NCI-H2029 treated with DMSO at 0.1 percent for 48 hours (cell line): Measurements from ENCODE around the gene PCDH9.

Experiments
- DNase-seq: peaks from one replicate; lab custom pipeline; 2025; lab: John Stamatoyannopoulos, UW

Gene PCDH9

DNA sequence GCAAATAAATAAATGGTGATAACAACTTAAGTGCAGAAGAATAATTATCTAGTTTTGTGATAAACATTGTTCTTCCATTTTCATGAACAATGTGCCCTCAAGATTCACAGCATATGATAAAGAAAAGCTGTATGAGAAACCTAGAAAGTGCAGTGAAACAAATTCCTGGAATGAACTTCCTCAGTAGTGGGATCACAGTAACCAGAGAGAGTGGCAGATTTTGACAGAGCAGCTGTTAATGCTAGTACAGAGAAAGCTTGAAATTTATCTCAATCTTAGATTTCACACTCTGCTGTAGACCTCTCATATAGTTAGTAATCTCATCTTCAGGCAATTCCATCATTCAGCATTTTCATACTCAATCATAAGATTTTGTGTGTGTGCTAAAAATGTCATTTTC, 664.9 kb downstream of the PCDH9 start:
- no peak for DNase-seq

DNA sequence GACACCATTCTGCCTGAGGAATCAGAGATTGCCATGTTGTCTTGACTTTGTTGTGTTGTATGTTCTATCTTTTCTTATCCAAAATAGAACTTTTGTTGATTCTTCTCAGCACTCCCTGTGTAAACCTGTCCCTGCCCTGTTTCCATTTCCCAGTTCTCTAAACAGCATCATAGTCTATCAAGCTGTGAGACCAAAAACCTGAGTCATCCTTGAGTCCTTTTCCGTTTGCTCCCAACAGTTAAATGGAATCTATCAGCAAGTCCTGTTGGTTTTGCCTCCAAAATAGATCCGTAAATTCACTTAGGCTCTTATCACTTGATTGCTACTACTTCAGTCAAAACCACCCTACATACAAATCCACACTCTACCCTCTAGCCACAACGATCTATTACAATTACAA, 667.1 kb downstream of the PCDH9 start:
- DNase-seq, result no peak

DNA sequence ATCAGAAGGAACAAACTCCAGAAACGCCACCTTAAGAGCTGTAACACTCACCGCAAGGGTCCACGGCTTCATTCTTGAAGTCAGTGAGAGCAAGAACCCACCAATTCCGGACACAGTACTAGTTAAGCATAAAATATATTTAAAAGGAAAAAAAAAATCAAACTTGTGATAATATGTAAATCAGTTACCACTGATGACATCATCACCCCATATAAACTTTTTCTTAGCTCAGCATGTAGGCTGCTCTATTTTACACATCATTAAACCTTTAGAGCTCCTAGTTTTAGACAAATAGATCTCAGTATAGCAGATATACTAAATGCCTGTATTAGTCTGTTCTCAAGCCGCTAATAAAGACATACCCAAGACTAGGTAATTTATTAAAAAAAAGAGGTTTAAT, 668.1 kb downstream of the PCDH9 start:
- no peak for DNase-seq

DNA sequence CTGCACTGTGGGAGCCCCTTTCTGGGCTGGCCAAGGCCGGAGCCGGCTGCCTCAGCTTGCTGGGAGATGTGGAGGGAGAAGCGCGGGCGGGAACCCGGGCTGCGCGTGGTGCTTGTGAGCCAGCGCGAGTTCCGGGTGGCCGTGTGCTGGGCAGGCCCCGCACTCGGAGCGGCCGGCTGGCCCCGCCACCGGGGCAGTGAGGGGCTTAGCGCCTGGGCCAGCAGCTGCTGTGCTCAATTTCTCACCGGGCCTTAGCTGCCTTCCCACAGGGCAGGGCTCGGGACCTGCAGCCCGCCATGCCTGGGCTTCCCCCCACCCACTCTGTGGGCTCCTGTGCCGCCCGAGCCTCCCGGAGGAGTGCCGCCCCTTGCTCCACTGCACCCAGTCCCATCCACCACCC, 669.1 kb downstream of the PCDH9 start:
- DNase-seq, result no peak

DNA sequence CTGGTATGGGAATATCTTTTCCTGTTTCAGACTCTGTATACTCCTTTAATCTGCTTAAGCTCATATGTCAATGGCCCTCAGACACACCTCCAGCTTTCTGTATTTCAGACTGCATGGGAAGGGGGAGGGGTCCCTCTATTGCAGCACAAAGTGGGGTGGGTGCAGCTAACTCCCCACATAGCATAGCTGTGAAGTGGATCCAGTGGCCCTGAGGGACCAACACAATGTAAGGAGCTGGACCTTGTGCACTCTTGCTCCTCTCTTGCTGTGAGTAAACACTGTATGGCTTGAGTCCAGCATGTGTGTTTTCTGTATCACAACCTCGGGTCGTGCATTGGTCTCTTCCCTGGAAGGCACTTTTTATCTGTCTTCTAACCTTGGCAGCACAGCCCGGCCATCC, 669.9 kb downstream of the PCDH9 start:
- no peak for DNase-seq

DNA sequence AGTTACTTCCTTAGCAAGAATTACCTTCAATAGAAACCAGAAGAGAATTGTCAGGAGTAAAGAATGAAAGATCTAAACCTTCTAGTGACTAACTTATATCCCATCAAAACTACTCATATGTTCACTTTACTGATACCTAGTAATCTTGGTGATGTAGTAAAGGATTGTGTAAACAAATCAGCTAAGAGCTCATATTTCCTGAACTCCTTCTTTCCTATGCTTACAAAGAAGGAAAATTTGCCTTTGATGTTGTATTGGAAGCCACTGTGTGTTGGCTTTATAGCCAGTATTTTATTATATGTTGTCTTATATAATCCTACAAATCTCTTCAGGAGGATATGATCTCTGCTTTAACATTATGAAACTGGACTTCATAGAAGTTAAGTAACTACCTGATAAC, 671.0 kb downstream of the PCDH9 start:
- DNase-seq, result no peak

DNA sequence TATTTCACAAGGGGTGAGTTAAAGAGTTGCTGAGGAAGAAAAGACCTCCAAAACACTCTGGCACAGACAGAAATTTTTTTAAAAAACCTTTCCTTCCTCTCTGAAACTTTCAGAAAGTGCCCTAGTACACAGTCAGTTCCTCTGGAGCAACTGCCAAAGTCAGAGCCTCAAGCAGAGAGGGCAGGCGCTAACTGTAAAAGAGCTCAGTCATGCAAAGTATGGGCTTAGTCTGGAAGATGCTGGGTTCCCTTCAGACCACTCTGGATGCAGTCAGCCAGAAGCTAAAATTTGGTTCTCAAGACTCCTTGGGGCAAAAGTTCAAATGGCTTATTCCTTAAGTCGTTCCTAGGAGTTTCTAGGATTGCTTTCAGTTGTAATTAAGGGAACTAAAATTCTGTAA, 671.6 kb downstream of the PCDH9 start:
- no peak for DNase-seq

DNA sequence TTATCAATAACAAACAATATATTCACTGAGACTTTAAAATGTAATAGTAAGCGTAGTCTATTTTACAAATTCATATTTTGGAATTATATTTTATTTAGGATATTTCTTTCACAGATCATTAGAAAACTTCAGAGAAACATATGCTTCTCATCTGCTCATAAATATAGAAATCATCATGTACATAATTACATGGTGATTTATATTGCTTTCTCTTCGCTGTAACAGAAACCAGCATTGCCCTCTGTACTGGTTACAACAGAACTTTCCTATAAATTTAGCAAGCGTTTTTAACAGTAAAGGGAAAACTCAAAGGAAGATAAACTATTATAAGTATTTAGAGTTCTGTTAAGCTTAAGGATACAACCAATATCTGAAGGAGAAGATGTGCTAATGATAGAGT, 672.8 kb downstream of the PCDH9 start:
- no peak for DNase-seq

DNA sequence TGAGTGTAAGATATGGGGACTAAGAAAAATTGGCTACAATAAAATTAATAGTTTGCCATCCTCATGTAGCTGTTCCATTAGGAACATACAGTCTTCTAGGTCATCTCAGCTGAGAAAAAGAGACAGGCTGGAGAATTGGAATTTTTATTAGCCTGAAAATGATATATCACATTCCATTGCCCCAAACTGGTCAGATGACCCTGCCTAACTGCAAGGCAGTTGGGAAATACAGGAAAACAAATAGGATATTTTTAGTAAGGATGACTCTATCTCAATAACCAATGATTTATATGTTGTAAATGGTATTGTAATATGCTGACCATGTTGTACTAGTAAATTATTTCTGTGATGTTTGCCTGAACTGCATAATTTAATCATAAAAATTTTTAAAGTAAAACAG, 673.8 kb downstream of the PCDH9 start:
- DNase-seq, result no peak

DNA sequence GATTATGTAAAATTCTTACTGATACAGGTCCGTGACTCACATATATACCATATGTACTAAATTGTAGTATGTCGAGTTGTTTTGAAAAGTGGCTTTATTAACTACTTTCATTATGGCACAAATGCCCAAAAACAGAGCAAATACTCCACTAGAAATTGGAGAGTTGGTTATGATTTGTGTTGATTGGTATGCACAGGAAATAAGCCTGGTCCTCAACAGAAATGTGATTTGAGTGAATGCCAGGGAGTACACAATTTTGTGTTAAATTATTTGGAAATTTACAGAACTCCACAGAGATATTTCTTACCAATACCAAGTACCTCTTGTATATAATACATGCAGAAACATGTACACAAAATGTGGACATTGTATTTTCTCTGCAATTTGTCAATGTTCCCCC, 676.7 kb downstream of the PCDH9 start:
- no peak for DNase-seq

DNA sequence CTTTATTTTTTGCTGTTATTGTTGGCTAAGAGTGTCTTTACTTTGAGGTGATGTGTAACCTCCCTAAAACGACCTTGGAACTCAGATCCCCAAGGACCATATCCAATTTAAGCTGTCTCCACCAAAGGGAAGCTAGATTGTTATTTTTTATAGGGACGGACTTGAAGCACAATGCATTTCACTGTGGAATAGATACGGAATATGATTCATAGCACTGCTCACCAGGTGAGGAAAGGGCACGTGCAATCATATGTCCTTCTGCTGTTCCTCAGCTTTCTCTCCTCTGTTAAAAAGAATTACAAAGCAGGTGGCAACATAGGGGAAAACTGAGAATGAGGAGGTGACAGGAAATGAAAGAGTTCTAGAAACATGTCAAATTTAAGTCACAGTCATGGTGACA, 679.0 kb downstream of the PCDH9 start:
- no peak for DNase-seq

DNA sequence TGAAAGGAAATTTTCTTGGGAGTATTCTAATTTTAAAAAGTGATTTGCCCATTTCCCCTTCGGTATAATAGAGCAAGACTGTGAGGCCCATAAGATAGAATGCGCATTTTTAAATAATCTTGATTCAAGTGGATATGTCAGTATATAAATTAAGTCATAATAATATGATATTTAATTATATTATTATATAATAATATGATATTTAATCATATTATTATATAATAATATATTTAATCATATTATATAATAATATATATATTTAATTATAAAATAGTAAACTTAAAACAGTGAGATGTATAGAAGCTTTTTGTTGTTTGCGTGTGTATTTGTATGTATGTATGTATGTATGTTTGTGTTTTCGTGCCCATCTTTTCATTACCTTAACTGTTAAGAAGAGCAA, 682.5 kb downstream of the PCDH9 start:
- DNase-seq, result no peak

DNA sequence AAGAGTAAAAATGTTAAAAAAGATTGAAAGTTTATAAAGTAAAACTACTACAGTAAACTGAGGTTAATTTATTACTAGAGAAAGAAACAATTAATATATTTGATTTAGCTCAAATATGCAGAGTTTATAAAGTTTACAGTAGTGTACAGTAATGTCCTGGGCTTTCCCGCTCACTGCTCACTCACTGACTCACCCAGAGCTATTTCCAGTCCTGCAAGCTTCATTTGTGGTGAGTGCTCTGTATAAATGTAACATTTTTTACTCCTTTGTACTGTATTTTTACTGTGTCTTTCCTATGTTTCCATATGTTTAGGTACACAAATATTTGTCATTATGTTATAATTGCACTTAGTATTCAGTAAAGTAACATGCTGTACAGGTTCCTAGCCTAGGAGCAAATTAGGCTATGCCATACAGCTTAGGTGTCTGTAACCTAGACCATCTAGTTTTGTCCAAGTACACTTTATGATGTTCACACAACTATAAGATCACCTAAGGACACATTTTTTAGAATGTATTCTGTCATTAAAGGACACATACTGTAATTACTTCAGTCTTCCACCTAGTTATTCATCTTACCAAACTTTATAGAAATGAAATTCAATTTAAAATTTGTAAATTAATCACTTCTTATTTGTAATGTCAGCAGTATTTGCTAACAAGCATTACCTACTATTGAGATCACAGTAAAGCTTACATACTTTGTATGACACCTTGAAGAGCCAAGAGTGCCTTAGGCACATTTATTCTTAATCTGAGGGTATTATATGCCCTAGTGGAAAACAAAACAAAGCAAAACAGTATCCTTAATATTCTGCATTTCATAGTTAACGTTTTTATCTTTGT, 683.4 kb downstream of the PCDH9 start:
- DNase-seq, result no peak

DNA sequence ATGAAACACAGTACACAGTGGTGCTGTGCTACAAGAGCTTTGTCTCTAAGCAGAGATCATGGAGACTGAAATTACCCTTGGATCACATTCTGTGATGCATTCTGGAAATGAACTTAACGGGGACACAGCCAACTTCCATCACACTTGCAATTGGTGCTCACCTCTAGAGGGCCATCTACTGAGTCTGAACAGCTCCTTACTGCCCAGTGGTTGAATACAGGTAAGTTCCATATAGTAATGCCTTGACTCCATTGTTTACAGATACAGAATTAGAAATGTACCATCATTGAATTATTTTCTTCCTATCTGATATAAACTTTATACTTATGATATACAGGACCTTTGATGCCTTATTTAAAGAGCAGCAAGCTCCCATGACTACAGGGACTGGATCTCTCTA, 686.4 kb downstream of the PCDH9 start:
- no peak for DNase-seq

DNA sequence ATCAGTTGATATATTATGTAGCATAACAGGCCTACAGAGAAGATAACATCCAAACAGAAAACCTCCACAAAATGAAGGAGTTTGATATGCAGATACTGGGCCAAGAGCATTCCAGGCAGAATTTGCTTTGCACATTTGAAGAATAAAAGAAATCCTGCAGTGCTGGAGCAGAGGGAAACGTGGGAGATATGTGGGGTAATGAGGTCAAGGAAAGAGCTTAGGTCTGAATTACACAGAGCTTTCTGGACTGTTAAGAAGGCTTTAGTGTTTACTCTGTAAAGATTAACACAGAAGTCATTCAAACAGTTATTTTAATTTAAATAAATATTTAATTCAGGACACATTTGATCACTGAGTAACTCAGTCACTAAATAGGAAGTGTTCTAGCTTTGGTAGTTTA, 692.7 kb downstream of the PCDH9 start:
- DNase-seq, result no peak

DNA sequence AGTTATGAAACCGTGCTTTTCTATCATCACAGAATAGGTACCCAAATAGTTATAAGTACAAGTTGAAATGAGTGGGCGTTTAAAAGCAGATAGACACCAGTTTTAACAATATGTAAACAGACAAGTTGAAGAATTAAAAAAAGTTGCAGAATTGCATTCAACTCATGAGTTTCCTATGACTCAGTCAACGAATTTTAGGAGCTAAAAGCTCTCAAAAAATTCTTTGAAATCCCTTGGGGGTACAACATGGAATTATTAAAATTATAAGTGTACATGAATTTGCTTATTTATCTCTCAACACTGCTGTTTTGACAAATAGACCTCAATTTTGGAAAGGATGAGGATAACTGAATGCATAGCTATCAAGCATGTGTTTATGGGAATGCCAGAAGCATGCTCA, 693.4 kb downstream of the PCDH9 start:
- DNase-seq, result no peak

DNA sequence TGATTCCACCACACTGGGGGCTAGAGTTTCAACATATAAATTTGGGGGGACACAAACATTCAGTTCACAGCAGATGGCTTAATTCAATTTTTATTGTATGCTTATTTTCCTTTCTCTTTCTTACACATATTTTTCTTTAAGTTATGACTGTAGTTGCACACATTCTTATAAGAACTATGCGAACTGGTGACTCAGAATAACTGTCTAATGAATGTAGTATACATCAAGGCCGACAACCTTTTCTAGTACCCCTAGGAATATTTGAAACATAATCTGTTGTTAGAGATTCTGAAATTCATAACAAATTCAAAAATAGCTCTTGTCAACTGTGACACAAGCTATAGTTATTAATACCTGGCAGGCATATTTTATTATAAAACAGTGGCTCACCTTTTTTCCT, 695.6 kb downstream of the PCDH9 start:
- DNase-seq, result no peak

DNA sequence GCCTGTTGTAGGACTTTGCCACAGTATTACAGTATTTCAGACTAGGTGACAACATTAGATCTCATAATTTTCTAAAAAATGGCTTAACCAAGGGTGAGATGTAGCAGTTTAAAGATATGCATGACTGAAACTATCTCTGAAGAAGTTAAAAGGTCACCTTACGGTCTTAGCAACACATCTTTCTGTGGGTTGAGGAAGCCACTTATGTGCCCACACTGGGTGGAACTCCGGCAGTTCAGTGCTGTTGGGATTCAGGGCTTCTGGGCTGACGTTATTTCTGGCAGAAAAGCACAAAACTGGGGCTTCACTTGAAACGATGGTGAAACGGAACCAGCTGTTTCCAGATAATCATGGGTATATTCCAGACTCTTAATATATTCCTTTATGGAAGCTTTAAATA, 697.3 kb downstream of the PCDH9 start:
- DNase-seq, result no peak

DNA sequence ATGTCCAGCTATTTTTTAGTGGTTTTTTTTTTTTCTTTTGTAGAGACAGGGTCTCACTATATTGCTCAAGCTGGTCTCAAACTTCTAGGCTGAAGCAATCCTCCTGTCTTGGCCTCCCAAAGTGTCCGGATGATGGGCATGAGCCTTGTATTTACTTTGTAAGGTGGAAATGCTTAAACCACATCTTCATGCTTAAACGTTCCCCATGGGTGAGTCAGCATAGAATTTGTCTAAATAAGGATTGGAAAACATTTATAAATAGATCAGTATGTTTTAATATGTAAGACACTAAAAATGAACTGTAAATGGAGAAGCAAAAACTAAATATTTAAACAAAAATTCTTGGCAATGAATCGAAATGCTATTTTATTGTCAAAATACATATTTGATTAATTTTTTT, 698.0 kb downstream of the PCDH9 start:
- no peak for DNase-seq

DNA sequence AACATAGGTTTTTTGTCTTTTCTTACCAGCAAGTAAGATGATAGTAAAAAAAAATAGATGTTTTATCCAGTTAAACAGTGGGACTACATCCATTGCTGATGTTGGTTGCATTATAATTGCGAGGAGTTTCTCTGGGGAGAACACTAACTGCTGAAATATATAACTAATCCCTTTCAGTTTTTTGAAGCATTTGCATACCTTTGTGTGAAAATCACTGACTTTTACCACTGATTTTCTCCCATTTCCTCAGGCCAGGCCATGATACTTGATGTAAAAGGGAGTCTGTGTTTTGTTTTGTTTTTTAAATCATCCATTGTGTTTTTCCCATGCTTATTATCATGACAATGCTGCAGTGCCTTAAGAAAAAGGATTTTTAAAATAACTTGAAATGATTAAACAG, 699.5 kb downstream of the PCDH9 start:
- no peak for DNase-seq

DNA sequence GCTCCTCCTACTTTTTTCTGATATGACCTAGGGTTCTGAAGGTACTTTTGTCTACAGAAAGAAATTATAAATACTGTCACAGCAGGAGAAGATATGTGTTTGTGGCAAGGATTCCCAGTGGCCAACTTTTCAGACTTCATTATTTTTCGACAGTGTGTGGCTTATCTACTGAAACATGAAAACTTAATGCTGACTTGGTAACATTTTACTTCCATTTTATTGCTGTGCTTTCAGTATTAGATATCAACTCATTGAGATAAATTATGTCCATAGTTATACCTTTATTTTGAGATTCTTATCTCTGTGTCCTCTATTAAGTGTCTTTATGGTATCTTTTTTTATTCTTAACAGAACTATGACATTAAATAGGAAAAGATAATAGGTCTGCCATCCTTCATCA, 700.0 kb downstream of the PCDH9 start:
- DNase-seq, result no peak

DNA sequence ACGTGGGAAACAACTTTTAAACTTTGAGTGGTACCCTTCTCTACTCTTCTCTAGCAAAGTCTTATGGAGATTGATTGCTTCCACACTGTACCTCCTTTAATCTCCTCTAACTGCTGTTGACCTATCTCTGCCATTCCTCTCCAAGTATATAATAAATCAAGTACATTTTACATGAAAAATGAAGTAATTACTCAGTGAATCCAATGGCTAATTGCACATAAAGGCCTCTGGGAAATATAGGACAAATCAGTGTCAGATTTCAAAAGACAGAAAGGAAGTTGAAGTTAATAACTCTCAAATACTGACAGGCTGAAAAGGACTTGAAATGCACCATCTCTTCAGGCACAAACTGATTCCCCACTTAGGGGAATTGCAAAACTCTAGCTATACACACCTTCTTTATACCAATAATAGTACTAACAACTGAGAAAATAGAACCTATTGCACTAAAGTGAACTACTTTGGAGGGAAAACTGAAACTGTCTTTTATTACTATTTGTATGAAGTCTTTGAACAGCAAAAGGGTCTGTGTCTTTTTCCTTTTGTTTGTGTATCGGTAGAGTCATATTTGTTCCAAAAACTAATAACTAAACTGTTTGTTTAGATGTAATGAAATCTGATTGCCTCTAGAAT, 701.1 kb downstream of the PCDH9 start:
- no peak for DNase-seq

DNA sequence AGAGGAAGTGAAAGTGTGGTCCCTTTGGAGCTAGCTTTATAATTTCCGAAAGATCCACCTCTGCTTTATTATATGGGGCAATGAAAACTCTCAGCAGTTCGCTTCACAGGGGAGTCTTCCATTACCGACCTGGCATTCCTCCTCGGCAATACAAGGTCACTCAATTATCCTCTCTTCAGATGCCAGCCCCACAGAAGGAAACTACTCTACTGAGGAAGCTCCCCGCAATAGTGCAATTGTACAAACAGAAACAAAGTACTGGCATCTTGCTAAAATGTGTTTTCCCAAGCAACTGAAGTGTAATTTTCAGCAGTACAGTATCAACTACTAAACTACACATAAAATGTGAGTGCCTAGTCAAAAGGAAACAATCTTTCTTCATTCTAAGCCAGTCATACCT, 702.0 kb downstream of the PCDH9 start:
- no peak for DNase-seq
